ENCODE measurements around the gene RASL11A.
"Not testable (repeated sequence)": the region's sequence is repeated elsewhere in the genome, so short reads cannot be mapped to it uniquely, and the experiment has no call there.

Gene RASL11A

GRCh38 chr13:27270594-27271520 lies at the start of gene RASL11A:
Gene RASL11A, plus strand, starts transcription at chr13:27270830. Its CDS starts 115 bp downstream, at chr13:27270945.
- peak; percentile 68 to 74 for DNase-seq

GRCh38 chr13:27222100-27222499 lies 48.5 kb upstream of the RASL11A start:
- not testable (repeated sequence) for DNase-seq

- DNase-seq, result no peak
These were observed 43.6 kb upstream of the RASL11A start for GRCh38 chr13:27226991-27227390.

GRCh38 chr13:27228131-27228530 lies 42.5 kb upstream of the RASL11A start:
- no peak for DNase-seq

GRCh38 chr13:27229642-27230041 lies 41.0 kb upstream of the RASL11A start:
- no peak for DNase-seq

GRCh38 chr13:27233964-27234363 lies 36.7 kb upstream of the RASL11A start:
- no peak for DNase-seq

- no peak for DNase-seq
These were observed 34.2 kb upstream of the RASL11A start for GRCh38 chr13:27236478-27236877.

GRCh38 chr13:27242702-27243101 lies 27.9 kb upstream of the RASL11A start:
- DNase-seq, result no peak

GRCh38 chr13:27245610-27246009 lies 25.0 kb upstream of the RASL11A start:
- no peak for DNase-seq

GRCh38 chr13:27250833-27251165 lies 19.8 kb upstream of the RASL11A start:
- DNase-seq, result no peak

- DNase-seq, result peak; percentile 91 to 92
These were observed 19.2 kb upstream of the RASL11A start, which contains the start of gene RPL21 for GRCh38 chr13:27251166-27252091. Gene RPL21, plus strand, starts transcription at chr13:27251558. Its CDS starts 2,219 bp downstream, at chr13:27253777.

- no peak for DNase-seq
These were observed 18.2 kb upstream of the RASL11A start for GRCh38 chr13:27252467-27252866.

- DNase-seq, result no peak
These were observed 13.4 kb upstream of the RASL11A start for GRCh38 chr13:27257233-27257568.

GRCh38 chr13:27257648-27258253 lies 12.9 kb upstream of the RASL11A start:
- peak in 1 of 2 experiments; percentile 16 for DNase-seq

GRCh38 chr13:27258637-27259386 lies 11.8 kb upstream of the RASL11A start:
- no peak for DNase-seq

GRCh38 chr13:27259831-27260230 lies 10.8 kb upstream of the RASL11A start:
- no peak for DNase-seq

- no peak for DNase-seq
These were observed 9.2 kb upstream of the RASL11A start for GRCh38 chr13:27261396-27261795.

GRCh38 chr13:27263438-27263837 lies 7.2 kb upstream of the RASL11A start:
- DNase-seq, result no peak

GRCh38 chr13:27264181-27264580 lies 6.4 kb upstream of the RASL11A start:
- DNase-seq, result no peak

- no peak for DNase-seq
These were observed 6.0 kb upstream of the RASL11A start for GRCh38 chr13:27264648-27265047.

- no peak for DNase-seq
These were observed 3.7 kb upstream of the RASL11A start for GRCh38 chr13:27266917-27267316.

GRCh38 chr13:27267596-27267995 lies 3.0 kb upstream of the RASL11A start:
- no peak for DNase-seq

All from activated CD4-positive, alpha-beta T cell treated with anti-CD3 and anti-CD28 coated beads, Interleukin-2, amount 50 U/mL, for 48 hours (primary cell).